ENCODE measurements around the gene SCAMP1.
"Not testable (repeated sequence)": the region's sequence is repeated elsewhere in the genome, so short reads cannot be mapped to it uniquely, and the experiment has no call there.

Gene SCAMP1

GRCh38 chr5:78419396-78419795 is 59.0 kb downstream of the SCAMP1 start:
- in situ Hi-C loops (cut with MboI; ENCODE audit: low sequenced_read_pairs) = no loop called here

GRCh38 chr5:78420548-78420947 is 60.1 kb downstream of the SCAMP1 start:
- in situ Hi-C loops (cut with MboI; ENCODE audit: low sequenced_read_pairs) = no loop called here

- in situ Hi-C loops (cut with MboI; ENCODE audit: low sequenced_read_pairs) = no loop called here
Measured at GRCh38 chr5:78424665-78425064, 64.2 kb downstream of the SCAMP1 start.

GRCh38 chr5:78429332-78429980 is 69.0 kb downstream of the SCAMP1 start:
- in situ Hi-C loops (cut with MboI; ENCODE audit: low sequenced_read_pairs) = no loop called here

- in situ Hi-C loops (cut with MboI; ENCODE audit: low sequenced_read_pairs) = no loop called here
Measured at GRCh38 chr5:78430866-78431265, 70.4 kb downstream of the SCAMP1 start.

GRCh38 chr5:78433972-78434371 is 73.6 kb downstream of the SCAMP1 start:
- in situ Hi-C loops (cut with MboI; ENCODE audit: low sequenced_read_pairs) = no loop called here

GRCh38 chr5:78447775-78448424 is 87.5 kb downstream of the SCAMP1 start:
- in situ Hi-C loops (cut with MboI; ENCODE audit: low sequenced_read_pairs) = no loop called here

- in situ Hi-C loops (cut with MboI; ENCODE audit: low sequenced_read_pairs) = no loop called here
Measured at GRCh38 chr5:78449103-78449502, 88.7 kb downstream of the SCAMP1 start.

GRCh38 chr5:78457507-78457906 is 97.1 kb downstream of the SCAMP1 start:
- in situ Hi-C loops (cut with MboI; ENCODE audit: low sequenced_read_pairs) = not testable (repeated sequence)

GRCh38 chr5:78458843-78459242 is 98.4 kb downstream of the SCAMP1 start:
- in situ Hi-C loops (cut with MboI; ENCODE audit: low sequenced_read_pairs) = no loop called here

- in situ Hi-C loops (cut with MboI; ENCODE audit: low sequenced_read_pairs) = no loop called here
Measured at GRCh38 chr5:78467140-78467539, 106.7 kb downstream of the SCAMP1 start.

- in situ Hi-C loops (cut with MboI; ENCODE audit: low sequenced_read_pairs) = no loop called here
Measured at GRCh38 chr5:78467752-78468357, 107.4 kb downstream of the SCAMP1 start.

- in situ Hi-C loops (cut with MboI; ENCODE audit: low sequenced_read_pairs) = no loop called here
Measured at GRCh38 chr5:78471896-78472295, 111.5 kb downstream of the SCAMP1 start.

- in situ Hi-C loops (cut with MboI; ENCODE audit: low sequenced_read_pairs) = no loop called here
Measured at GRCh38 chr5:78472469-78473106, 112.2 kb downstream of the SCAMP1 start.

GRCh38 chr5:78473751-78474150 is 113.3 kb downstream of the SCAMP1 start:
- in situ Hi-C loops (cut with MboI; ENCODE audit: low sequenced_read_pairs) = no loop called here

- in situ Hi-C loops (cut with MboI; ENCODE audit: low sequenced_read_pairs) = no loop called here
Measured at GRCh38 chr5:78475370-78475769, 115.0 kb downstream of the SCAMP1 start.

- in situ Hi-C loops (cut with MboI; ENCODE audit: low sequenced_read_pairs) = no loop called here
Measured at GRCh38 chr5:78476795-78477194, 116.4 kb downstream of the SCAMP1 start.

GRCh38 chr5:78482948-78483347 is 122.5 kb downstream of the SCAMP1 start:
- in situ Hi-C loops (cut with MboI; ENCODE audit: low sequenced_read_pairs) = no loop called here

GRCh38 chr5:78483809-78484521 is 123.5 kb downstream of the SCAMP1 start:
- in situ Hi-C loops (cut with MboI; ENCODE audit: low sequenced_read_pairs) = no loop called here

GRCh38 chr5:78486218-78486617 is 125.8 kb downstream of the SCAMP1 start:
- in situ Hi-C loops (cut with MboI; ENCODE audit: low sequenced_read_pairs) = no loop called here

- in situ Hi-C loops (cut with MboI; ENCODE audit: low sequenced_read_pairs) = no loop called here
Measured at GRCh38 chr5:78487846-78488245, 127.4 kb downstream of the SCAMP1 start.

All from hTERT RPE-1 (cell line).